Measurements from ENCODE around the gene SLC8A3.
A peak's percentile ranks its signal among the peaks of the same experiment; 100 is the strongest.

Gene SLC8A3

GRCh38 chr14:70019695-70020094, 169.1 kb downstream of the SLC8A3 start:
- no peak for DNase-seq

GRCh38 chr14:70018713-70019211, 170.0 kb downstream of the SLC8A3 start:
- DNase-seq: no peak

GRCh38 chr14:70018230-70018629, 170.5 kb downstream of the SLC8A3 start:
- no peak for DNase-seq

GRCh38 chr14:70014406-70015095, 174.2 kb downstream of the SLC8A3 start:
- no peak for DNase-seq

GRCh38 chr14:70013271-70013873, 175.4 kb downstream of the SLC8A3 start:
- no peak for DNase-seq

GRCh38 chr14:70011708-70012107, 177.0 kb downstream of the SLC8A3 start:
- no peak for DNase-seq

GRCh38 chr14:70011098-70011497, 177.7 kb downstream of the SLC8A3 start:
- peak; percentile 64 for DNase-seq

- DNase-seq: no peak
These were observed 178.8 kb downstream of the SLC8A3 start for GRCh38 chr14:70009961-70010360.

GRCh38 chr14:70008284-70009262, 180.2 kb downstream of the SLC8A3 start:
- DNase-seq: no peak

- DNase-seq: no peak
These were observed 182.1 kb downstream of the SLC8A3 start for GRCh38 chr14:70006699-70007098.

- DNase-seq: no peak
These were observed 183.4 kb downstream of the SLC8A3 start for GRCh38 chr14:70005281-70005805.

GRCh38 chr14:70004791-70005190, 184.0 kb downstream of the SLC8A3 start:
- DNase-seq: no peak

GRCh38 chr14:70002589-70003346, 186.0 kb downstream of the SLC8A3 start:
- no peak for DNase-seq

GRCh38 chr14:70000601-70001000, 188.2 kb downstream of the SLC8A3 start:
- no peak for DNase-seq

- DNase-seq: no peak
These were observed 189.5 kb downstream of the SLC8A3 start for GRCh38 chr14:69999261-69999674.

- DNase-seq: no peak
These were observed 190.9 kb downstream of the SLC8A3 start for GRCh38 chr14:69997849-69998248.

GRCh38 chr14:69996216-69996615, 192.5 kb downstream of the SLC8A3 start:
- DNase-seq: no peak

All from DMS79 (cell line).